H1 (cell line): ENCODE results near the gene ZSCAN1. TPM values are rescaled to one million over a fixed set of nuclear protein-coding genes. Genes with fewer than 3 reads are reported as not detected.

Source experiments
- CTCF ChIA-PET: fragments of 300-600 bp; sonication (Branson Sonifier 250); formaldehyde crosslinking; loops from one replicate; lab custom pipeline; 2021; ENCODE audit not compliant: partially characterized antibody; lab: Charles Lee
- POLR2A ChIA-PET: fragments of 300-600 bp; sonication (Branson Sonifier 250); formaldehyde crosslinking; loops from one replicate; lab custom pipeline; 2021; ENCODE audit warnings: inconsistent platforms; ENCODE audit not compliant: partially characterized antibody; lab: Charles Lee
- DNase-seq, 2 experiments: peaks; one replicate each; pipeline versions ENCODE4 v3.0.0 to v3.0.0-alpha.2; 2010 to 2022; ENCODE audit warnings: low spot score in 2 of 2, low read depth in 1 of 2, mixed read lengths in 1 of 2
- FAIRE-seq: peaks from 2 replicates; lab custom pipeline; 2011; peaks lifted over from hg19 to GRCh38; lab: Jason Lieb, UNC
- H2AFZ ChIP-seq: 2 replicates; pipeline ENCODE4 v1.8.1; 2012; ENCODE audit warnings: low read length, inconsistent platforms
- H2AK5ac ChIP-seq: 2 replicates; pipeline ENCODE4 v1.6.1; 2013; ENCODE audit warnings: low read depth, low read length
- H2BK120ac ChIP-seq: replicated peaks from 2 replicates; pipeline ENCODE3; 2013; ENCODE audit warnings: low read depth, low read length, inconsistent platforms
- H2BK12ac ChIP-seq: 2 replicates; pipeline ENCODE4 v1.6.1; 2013; ENCODE audit warnings: low read depth, low read length
- H2BK15ac ChIP-seq: 2 replicates; pipeline ENCODE4 v1.6.1; 2013; ENCODE audit warnings: low read length
- H2BK20ac ChIP-seq: 2 replicates; pipeline ENCODE4 v1.6.1; 2013; ENCODE audit warnings: low read length
- H2BK5ac ChIP-seq: 2 replicates; pipeline ENCODE4 v1.6.1; 2013; ENCODE audit warnings: low read depth, low read length
- H3K14ac ChIP-seq: 2 replicates; pipeline ENCODE4 v1.6.1; 2013; ENCODE audit warnings: inconsistent platforms; ENCODE audit not compliant: insufficient read length
- H3K18ac ChIP-seq: 2 replicates; pipeline ENCODE4 v1.6.1; 2013; ENCODE audit warnings: low read length; ENCODE audit errors: extremely low read depth
- H3K23ac ChIP-seq: 2 replicates; pipeline ENCODE4 v1.6.1; 2013; ENCODE audit warnings: inconsistent platforms; ENCODE audit not compliant: insufficient read length
- H3K23me2 ChIP-seq: 2 replicates; pipeline ENCODE4 v1.6.1; 2013; ENCODE audit warnings: low read depth, low read length
- H3K27ac ChIP-seq: 2 replicates; pipeline ENCODE4 v1.6.1; 2011; ENCODE audit warnings: low read depth, low read length, inconsistent platforms
- H3K27me3 ChIP-seq, 4 experiments: replicated peaks in 1 of 4; 1 replicate in 1 of 4; 2 replicates in 3 of 4; pipeline versions ENCODE4 v1.6.1 to v1.8.1; 2011 to 2013; ENCODE audit warnings: low read length in 3 of 4, mild to moderate bottlenecking in 3 of 4, inconsistent platforms in 2 of 4, mixed read lengths in 2 of 4, moderate library complexity in 1 of 4; ENCODE audit not compliant: control insufficient read depth in 3 of 4, insufficient read depth in 3 of 4; ENCODE audit errors: extremely low read depth in 1 of 4
- H3K36me3 ChIP-seq, 4 experiments: 2 replicates each; pipeline versions ENCODE4 v1.6.1 to v1.8.1; 2011 to 2013; ENCODE audit warnings: mild to moderate bottlenecking in 4 of 4, low read length in 3 of 4, moderate library complexity in 2 of 4, control low read depth in 1 of 4, inconsistent platforms in 1 of 4; ENCODE audit not compliant: insufficient read depth in 4 of 4, control insufficient read depth in 2 of 4
- H3K4ac ChIP-seq: replicated peaks from 2 replicates; pipeline ENCODE3; 2013; ENCODE audit warnings: low read length, low read depth, mixed read lengths, inconsistent platforms; ENCODE audit not compliant: insufficient read length
- H3K4me1 ChIP-seq, 4 experiments: replicated peaks in 1 of 4; 1 replicate in 1 of 4; 2 replicates in 3 of 4; pipeline versions ENCODE4 v1.6.1 to v1.8.1; 2011 to 2013; ENCODE audit warnings: low read length in 3 of 4, inconsistent platforms in 2 of 4, mixed read lengths in 1 of 4; ENCODE audit not compliant: insufficient read depth in 4 of 4, control insufficient read depth in 3 of 4
- H3K4me2 ChIP-seq, 2 experiments: 2 replicates each; pipeline versions ENCODE4 v1.6.1 to v1.8.1; 2011 to 2013; ENCODE audit warnings: low read depth in 2 of 2, low read length in 2 of 2, control low read depth in 1 of 2, inconsistent platforms in 1 of 2, mild to moderate bottlenecking in 1 of 2; ENCODE audit not compliant: insufficient read depth in 1 of 2
- H3K4me3 ChIP-seq, 4 experiments: fragments of 200-600, 300-600 bp in 1 of 4; sonication (generic), shearing (Covaris generic), sonication (Bioruptor Twin) in 1 of 4; 2 replicates each; pipeline versions ENCODE4 v1.5.1 to v1.8.1; 2011 to 2016; ENCODE audit warnings: low read length in 4 of 4, low read depth in 3 of 4, control low read depth in 2 of 4, inconsistent platforms in 2 of 4, mild to moderate bottlenecking in 2 of 4, mixed read lengths in 1 of 4, moderate library complexity in 1 of 4; ENCODE audit not compliant: insufficient read depth in 2 of 4; ENCODE audit errors: extremely low read depth in 1 of 4
- H3K56ac ChIP-seq: replicated peaks from 2 replicates; pipeline ENCODE3; 2013; ENCODE audit warnings: low read depth, mild to moderate bottlenecking, mixed read lengths, low read length, inconsistent platforms; ENCODE audit not compliant: insufficient read length
- H3K79me1 ChIP-seq: 2 replicates; pipeline ENCODE4 v1.6.1; 2013; ENCODE audit warnings: low read depth, low read length, control low read depth
- H3K79me2 ChIP-seq, 2 experiments: 2 replicates each; pipeline versions ENCODE4 v1.6.1 to v1.8.1; 2012 to 2013; ENCODE audit warnings: low read length in 2 of 2, mild to moderate bottlenecking in 2 of 2, inconsistent platforms in 1 of 2; ENCODE audit not compliant: insufficient read depth in 2 of 2, control insufficient read depth in 1 of 2
- H3K9ac ChIP-seq, 4 experiments: replicated peaks in 1 of 4; 1 replicate in 1 of 4; 2 replicates in 3 of 4; pipeline versions ENCODE4 v1.6.1 to v1.8.1; 2011 to 2013; ENCODE audit warnings: low read depth in 3 of 4, low read length in 3 of 4, control low read depth in 2 of 4, mild to moderate bottlenecking in 2 of 4, moderate library complexity in 2 of 4, inconsistent platforms in 1 of 4; ENCODE audit errors: extremely low read depth in 1 of 4
- H3K9me3 ChIP-seq, 2 experiments: 2 replicates each; pipeline versions ENCODE4 v1.6.1 to v1.8.1; 2012 to 2013; ENCODE audit warnings: mild to moderate bottlenecking in 2 of 2, moderate library complexity in 2 of 2, control low read depth in 1 of 2, inconsistent platforms in 1 of 2, low read depth in 1 of 2, low read length in 1 of 2, mixed read lengths in 1 of 2; ENCODE audit not compliant: insufficient read depth in 2 of 2
- H4K20me1 ChIP-seq, 2 experiments: replicated peaks in 1 of 2; 2 replicates each; pipeline versions ENCODE3 to v1.8.1; 2011 to 2013; ENCODE audit warnings: inconsistent platforms in 2 of 2, low read length in 2 of 2, mild to moderate bottlenecking in 1 of 2; ENCODE audit not compliant: insufficient read depth in 2 of 2, control insufficient read depth in 1 of 2
- H4K5ac ChIP-seq: 2 replicates; pipeline ENCODE4 v1.6.1; 2013; ENCODE audit warnings: low read length, low read depth, mixed read lengths, inconsistent platforms; ENCODE audit not compliant: insufficient read length
- H4K8ac ChIP-seq: 2 replicates; pipeline ENCODE4 v1.8.0; 2013; ENCODE audit warnings: mild to moderate bottlenecking, moderate library complexity, low read length, inconsistent platforms; ENCODE audit not compliant: insufficient read depth; ENCODE audit errors: extremely low read depth
- H4K91ac ChIP-seq: replicated peaks from 2 replicates; pipeline ENCODE3; 2013; ENCODE audit warnings: low read length, mixed read lengths, inconsistent platforms; ENCODE audit not compliant: insufficient read length
- KDM4A ChIP-seq: IDR thresholded peaks from one replicate; pipeline ENCODE4 v1.7.1; 2012; ENCODE audit warnings: low read depth, mild to moderate bottlenecking, moderate library complexity, low read length, inconsistent platforms; ENCODE audit not compliant: severe bottlenecking
- RFX5 ChIP-seq: IDR thresholded peaks from 2 replicates; pipeline ENCODE4 v1.6.1; 2011; ENCODE audit warnings: low read depth, low read length, improper control_type of control experiment, borderline replicate concordance
- YY1 ChIP-seq: IDR thresholded peaks from 2 replicates; pipeline ENCODE4 v1.6.1; 2011; ENCODE audit warnings: low read depth, mild to moderate bottlenecking, low read length
- WGBS, 2 experiments: shearing (Covaris generic) in 1 of 2; methylation state at CpG; one replicate each; pipeline versions ENCODE4 v1.1.6 to v1.1.7; 2013 to 2015; ENCODE audit warnings: low lambda C conversion rate in 2 of 2, mixed read lengths in 2 of 2, inconsistent platforms in 1 of 2, low coverage in 1 of 2, missing lambda C conversion rate in 1 of 2; ENCODE audit not compliant: insufficient replicate concordance in 2 of 2, insufficient coverage in 1 of 2, insufficient read length in 1 of 2; ENCODE audit errors: extremely low coverage in 1 of 2, missing lambda C conversion rate in 1 of 2; 5-methylcytosine and 5-hydroxymethylcytosine counted together
- polyA plus RNA-seq, 7 experiments: library from polyadenylated mRNA; depleted of rRNA in 3 of 7; stranded (reverse) in 5 of 7; unstranded in 2 of 7; fragments of >200 nt in 5 of 7; fragments of 200-250 nt in 2 of 7; gene quantifications; 1 replicate in 5 of 7; 2 replicates in 1 of 7; 4 replicates in 1 of 7; pipeline versions ENCODE4 v1.2.1 to v1.2.3, GENCODE V29; 2011 to 2013; ENCODE audit warnings: missing spikeins in 2 of 7, mixed read lengths in 2 of 7
- total RNA-seq: library from RNA; stranded (reverse); fragmentation: NEBNext Ultra II Directional; extraction: Animal tissue kit (Norgen Biotek cat#: 25700); gene quantifications from 2 replicates; pipeline ENCODE4 v1.2.1, GENCODE V29; 2021

Gene ZSCAN1
- total and polyA plus RNA-seq, 2 of the 8 experiments (the other 6 are each of a cell fraction or from before 2014, with no cell fraction given), result 1.2 to 4.3 TPM

DNA sequence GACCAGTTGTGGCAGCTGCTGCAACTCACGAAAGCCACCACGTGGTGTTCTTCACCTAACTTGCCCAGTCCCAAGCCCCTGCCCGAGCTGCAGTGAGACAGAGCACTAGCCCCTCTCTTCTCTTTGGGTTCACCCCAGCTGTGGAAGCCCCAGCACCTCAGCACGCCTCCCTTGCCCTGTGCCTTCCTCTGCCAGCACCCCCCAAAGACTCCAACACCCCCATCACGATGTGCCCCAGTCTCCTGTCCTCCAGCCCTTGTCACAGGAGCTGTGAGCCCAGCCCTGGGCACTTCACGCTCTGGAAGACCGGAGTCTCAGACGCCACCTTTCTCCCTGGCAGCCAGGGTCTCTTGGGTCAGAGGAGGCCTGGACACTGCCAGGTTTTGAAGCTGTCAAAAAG, 23.0 kb downstream of the ZSCAN1 start:
- Histone ChIP-seq H2AFZ (no peak overlapping the region), H3K36me3 (peaks cover 0 to 3% (median 0%) of the 10 kb centered on the region in 4 experiments; a peak in 1 of 8 replicates), H3K4me1 (peaks cover 5 to 21% (median 14%) of the 10 kb centered on the region in 4 experiments), H4K8ac (peak overlapping the region; percentile 37; the same call in 1 of the 2 replicates), H3K23ac (no peak overlapping the region), H3K4me2 (no peak overlapping the region), H2BK20ac (no peak overlapping the region), H3K27ac (no peak overlapping the region), H3K14ac (no peak overlapping the region), H4K20me1 (no peaks in the 10 kb centered on the region), H3K4me3 (no peak overlapping the region), H3K23me2 (peaks cover 3% of the 10 kb centered on the region; the same call in 1 of the 2 replicates), H3K79me2 (no peaks in the 10 kb centered on the region), H2BK5ac (no peak overlapping the region), H3K4ac (no peak overlapping the region), H2BK120ac (no peak overlapping the region), H4K5ac (no peak overlapping the region)
- CTCF ChIA-PET, result interaction anchor here (0.8 to 6.8 kb wide), 4 partner anchors 11 to 35 kb away, joined by 3 to 113 read pairs (median 26); no protein-coding TSS in a partner anchor
- no peak for DNase-seq
- TF ChIP-seq YY1 (no peak), RFX5 (no peak), KDM4A (no peak)
- TF ChIP-seq, all 59 proteins: peak for 0
- H3K79me1 ChIP-seq, result no peaks in the 10 kb centered on the region
- H2AK5ac ChIP-seq, result no peak overlapping the region
- POLR2A ChIA-PET, result interaction anchor here (0.7 to 4.4 kb wide), 11 partner anchors 10 to 172 kb away, joined by 3 to 45 read pairs (median 23); partner anchors contain the start of genes ZNF544, ZNF606 and ZSCAN18
- no peak overlapping the region for H4K91ac ChIP-seq
- H2BK12ac ChIP-seq, result no peak overlapping the region
- peak overlapping the region; percentile 10; the same call in 1 of the 2 replicates for H2BK15ac ChIP-seq
- WGBS, 2 experiments, result 90% methylated on average over 8 of the region's 8 CpGs; no CpG with 5 or more reads in 1 of the 2 experiments
- FAIRE-seq, result no peak
- H3K9me3 ChIP-seq, result peaks cover 15 to 35% of the 10 kb centered on the region in 2 experiments
- H3K18ac ChIP-seq, result no peak overlapping the region
- H3K9ac ChIP-seq, result no peak overlapping the region
- no peaks in the 10 kb centered on the region for H3K27me3 ChIP-seq
- H3K56ac ChIP-seq, result no peak overlapping the region
